ENCODE measurements around the gene OR2M5. TPM values are rescaled to one million over a fixed set of nuclear protein-coding genes. Genes with fewer than 3 reads are reported as not detected.

Gene OR2M5
- total RNA-seq, 1 experiment from 2014 or later = not detected

Other genes starting within 250 kb of the OR2M5 start
- gene OR2W3, start 249.6 kb upstream of the OR2M5 start, total RNA-seq (2014; rRNA removed; shearing (Covaris generic); ENCODE audit: low replicate concordance) = not detected in 2 replicates
- gene OR2T8, start 224.9 kb upstream of the OR2M5 start, total RNA-seq (2014; rRNA removed; shearing (Covaris generic); ENCODE audit: low replicate concordance) = not detected in 2 replicates
- not detected in 2 replicates for gene OR2AJ1, start 220.3 kb upstream of the OR2M5 start, total RNA-seq (2014; rRNA removed; shearing (Covaris generic); ENCODE audit: low replicate concordance)
- gene OR2L8, start 196.3 kb upstream of the OR2M5 start, total RNA-seq (2014; rRNA removed; shearing (Covaris generic); ENCODE audit: low replicate concordance) = not detected in 2 replicates
- not detected in 2 replicates for gene OR2AK2, start 179.9 kb upstream of the OR2M5 start, total RNA-seq (2014; rRNA removed; shearing (Covaris generic); ENCODE audit: low replicate concordance)
- not detected in 2 replicates for gene OR2L5, start 131.5 kb upstream of the OR2M5 start, total RNA-seq (2014; rRNA removed; shearing (Covaris generic); ENCODE audit: low replicate concordance)
- not detected in 2 replicates for gene OR2L2, start 115.1 kb upstream of the OR2M5 start, total RNA-seq (2014; rRNA removed; shearing (Covaris generic); ENCODE audit: low replicate concordance)
- not detected in 2 replicates for gene OR2L3, start 98.3 kb upstream of the OR2M5 start, total RNA-seq (2014; rRNA removed; shearing (Covaris generic); ENCODE audit: low replicate concordance)
- gene OR2L13, start 50.0 kb upstream of the OR2M5 start, total RNA-seq (2014; rRNA removed; shearing (Covaris generic); ENCODE audit: low replicate concordance) = not detected in 2 replicates
- gene OR2M2, start 29.7 kb downstream of the OR2M5 start, total RNA-seq (2014; rRNA removed; shearing (Covaris generic); ENCODE audit: low replicate concordance) = not detected in 2 replicates
- not detected in 2 replicates for gene OR2M3, start 52.1 kb downstream of the OR2M5 start, total RNA-seq (2014; rRNA removed; shearing (Covaris generic); ENCODE audit: low replicate concordance)
- not detected in 2 replicates for gene OR2M4, start 86.3 kb downstream of the OR2M5 start, total RNA-seq (2014; rRNA removed; shearing (Covaris generic); ENCODE audit: low replicate concordance)
- not detected in 2 replicates for gene OR2T33, start 132.8 kb downstream of the OR2M5 start, total RNA-seq (2014; rRNA removed; shearing (Covaris generic); ENCODE audit: low replicate concordance)
- gene OR2T12, start 158.3 kb downstream of the OR2M5 start, total RNA-seq (2014; rRNA removed; shearing (Covaris generic); ENCODE audit: low replicate concordance) = not detected in 2 replicates
- gene OR2M7, start 179.4 kb downstream of the OR2M5 start, total RNA-seq (2014; rRNA removed; shearing (Covaris generic); ENCODE audit: low replicate concordance) = not detected in 2 replicates
- gene OR14C36, start 203.6 kb downstream of the OR2M5 start, total RNA-seq (2014; rRNA removed; shearing (Covaris generic); ENCODE audit: low replicate concordance) = not detected in 2 replicates
- gene OR2T4, start 216.5 kb downstream of the OR2M5 start, total RNA-seq (2014; rRNA removed; shearing (Covaris generic); ENCODE audit: low replicate concordance) = not detected in 2 replicates
- gene OR2T6, start 230.6 kb downstream of the OR2M5 start, total RNA-seq (2014; rRNA removed; shearing (Covaris generic); ENCODE audit: low replicate concordance) = not detected in 2 replicates

Data from Caki2 (cell line).